ENCODE data around the gene NCKIPSD.

DNA sequence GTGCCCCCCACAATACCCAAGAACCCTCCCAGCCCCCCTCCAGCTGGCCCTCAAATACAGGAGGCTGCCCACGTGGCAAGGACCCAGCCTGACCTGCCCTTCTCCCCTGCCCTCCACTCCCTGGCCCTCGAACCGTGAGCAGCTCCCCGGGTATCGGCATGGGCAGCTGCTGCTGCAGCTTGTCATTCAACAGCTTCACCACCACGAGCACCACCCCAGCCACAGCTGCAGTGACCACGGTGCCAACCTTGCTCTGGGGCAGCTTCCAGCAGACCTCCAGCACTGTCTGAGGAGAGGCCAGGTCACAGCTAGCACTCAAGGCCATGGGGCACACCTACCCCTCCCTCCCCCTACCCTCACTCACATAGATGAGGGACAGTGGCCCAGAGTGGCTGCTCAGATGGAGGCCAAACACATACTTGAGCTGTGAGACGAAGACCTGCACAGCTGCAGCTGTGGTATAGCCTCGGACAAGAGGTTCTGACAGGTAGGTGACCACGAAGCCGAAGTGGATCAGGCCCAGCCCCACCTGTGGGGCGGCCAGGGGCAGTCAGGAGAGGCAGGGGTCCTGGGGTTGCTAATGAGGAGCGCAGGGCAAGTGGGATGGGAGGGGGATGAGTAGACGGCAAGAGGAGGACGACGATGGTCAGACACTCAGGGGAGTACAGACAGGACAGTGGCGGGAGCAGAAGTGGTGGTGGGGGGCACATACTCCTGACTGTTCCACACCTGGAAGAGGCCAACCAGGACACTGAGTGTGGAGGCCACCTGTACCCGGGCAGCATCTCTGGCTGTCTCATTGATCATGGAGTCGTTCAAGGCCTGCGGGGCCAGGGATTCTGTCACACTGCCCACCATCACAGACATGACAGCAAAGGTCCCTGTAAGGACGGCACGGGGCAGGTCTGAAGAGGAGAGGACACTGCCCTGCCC, 53.9 kb downstream of the NCKIPSD start:
- TF ChIP-seq, protein P1, sequence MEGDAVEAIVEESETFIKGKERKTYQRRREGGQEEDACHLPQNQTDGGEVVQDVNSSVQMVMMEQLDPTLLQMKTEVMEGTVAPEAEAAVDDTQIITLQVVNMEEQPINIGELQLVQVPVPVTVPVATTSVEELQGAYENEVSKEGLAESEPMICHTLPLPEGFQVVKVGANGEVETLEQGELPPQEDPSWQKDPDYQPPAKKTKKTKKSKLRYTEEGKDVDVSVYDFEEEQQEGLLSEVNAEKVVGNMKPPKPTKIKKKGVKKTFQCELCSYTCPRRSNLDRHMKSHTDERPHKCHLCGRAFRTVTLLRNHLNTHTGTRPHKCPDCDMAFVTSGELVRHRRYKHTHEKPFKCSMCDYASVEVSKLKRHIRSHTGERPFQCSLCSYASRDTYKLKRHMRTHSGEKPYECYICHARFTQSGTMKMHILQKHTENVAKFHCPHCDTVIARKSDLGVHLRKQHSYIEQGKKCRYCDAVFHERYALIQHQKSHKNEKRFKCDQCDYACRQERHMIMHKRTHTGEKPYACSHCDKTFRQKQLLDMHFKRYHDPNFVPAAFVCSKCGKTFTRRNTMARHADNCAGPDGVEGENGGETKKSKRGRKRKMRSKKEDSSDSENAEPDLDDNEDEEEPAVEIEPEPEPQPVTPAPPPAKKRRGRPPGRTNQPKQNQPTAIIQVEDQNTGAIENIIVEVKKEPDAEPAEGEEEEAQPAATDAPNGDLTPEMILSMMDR (conservative IDR thresholded peaks at IDR 0.05 in 1 of 2, IDR thresholded peaks at IDR 0.05 in 1 of 2; ENCODE audit: extremely low read depth in 1 of 2, insufficient read depth in 1 of 2, low read depth in 1 of 2, low read length in 2 of 2) = no peak
- TF ChIP-seq EZH2 (IDR thresholded peaks at IDR 0.05; ENCODE audit: borderline replicate concordance, low read length) = no peak

Data from mammary epithelial cell (primary cell).